ENCODE measurements around the gene SCLY.

DNA sequence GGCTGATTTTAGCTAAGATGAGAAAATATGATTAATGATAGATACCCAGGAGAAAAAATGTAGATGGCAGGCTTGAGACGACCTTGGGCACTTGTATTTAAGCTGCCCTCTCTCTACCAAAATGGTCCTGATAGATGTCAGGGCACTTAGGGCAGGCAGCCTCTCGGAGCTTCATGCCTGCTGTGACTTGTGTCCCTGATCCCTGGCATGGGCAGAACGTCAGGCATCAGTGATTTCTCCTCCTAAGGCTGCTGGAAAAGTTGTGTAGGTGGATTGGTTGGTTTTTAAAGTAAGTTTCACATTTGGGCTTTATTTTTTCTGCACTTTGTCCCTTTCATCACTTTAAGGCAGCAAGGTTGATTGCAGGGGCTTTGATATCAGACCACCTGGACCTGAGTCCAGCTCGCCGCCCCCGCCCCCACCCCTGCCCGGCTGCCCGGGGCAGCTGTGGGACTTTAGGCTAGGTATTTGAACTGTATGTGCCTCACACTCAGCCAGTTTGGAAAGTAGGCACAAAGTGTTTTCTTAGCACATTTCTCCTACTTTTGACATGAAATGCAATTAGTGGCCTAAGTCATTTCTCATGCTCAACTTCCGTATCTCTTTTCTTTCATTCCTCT lies 35.0 kb upstream of the SCLY start:
- TF ChIP-seq NRF1 (IDR thresholded peaks at IDR 0.05; ENCODE audit: low read depth, low read length) (no peak), RAD21 (IDR thresholded peaks at IDR 0.05; ENCODE audit: low read length) (no peak), EP300 (IDR thresholded peaks at IDR 0.05; ENCODE audit: borderline replicate concordance in 1 of 2, low read depth in 1 of 2, low read length in 1 of 2) (no peak), RXRA (IDR thresholded peaks at IDR 0.05; ENCODE audit: borderline replicate concordance, low read depth) (no peak), JUND (IDR thresholded peaks at IDR 0.05) (no peak), FOSL2 (IDR thresholded peaks at IDR 0.05; ENCODE audit: borderline replicate concordance, low read depth) (no peak), POLR2AphosphoS5 (IDR thresholded peaks at IDR 0.05; ENCODE audit: low read depth, low read length) (no peak), GABPA (IDR thresholded peaks at IDR 0.05; ENCODE audit: low read depth) (no peak), NFIC (IDR thresholded peaks at IDR 0.05; ENCODE audit: borderline replicate concordance) (no peak), PBX3 (IDR thresholded peaks at IDR 0.05) (no peak), TCF12 (IDR thresholded peaks at IDR 0.05) (no peak), SMC3 (IDR thresholded peaks at IDR 0.05; ENCODE audit: low read depth, low read length) (no peak)
- TF ChIP-seq, protein P1, sequence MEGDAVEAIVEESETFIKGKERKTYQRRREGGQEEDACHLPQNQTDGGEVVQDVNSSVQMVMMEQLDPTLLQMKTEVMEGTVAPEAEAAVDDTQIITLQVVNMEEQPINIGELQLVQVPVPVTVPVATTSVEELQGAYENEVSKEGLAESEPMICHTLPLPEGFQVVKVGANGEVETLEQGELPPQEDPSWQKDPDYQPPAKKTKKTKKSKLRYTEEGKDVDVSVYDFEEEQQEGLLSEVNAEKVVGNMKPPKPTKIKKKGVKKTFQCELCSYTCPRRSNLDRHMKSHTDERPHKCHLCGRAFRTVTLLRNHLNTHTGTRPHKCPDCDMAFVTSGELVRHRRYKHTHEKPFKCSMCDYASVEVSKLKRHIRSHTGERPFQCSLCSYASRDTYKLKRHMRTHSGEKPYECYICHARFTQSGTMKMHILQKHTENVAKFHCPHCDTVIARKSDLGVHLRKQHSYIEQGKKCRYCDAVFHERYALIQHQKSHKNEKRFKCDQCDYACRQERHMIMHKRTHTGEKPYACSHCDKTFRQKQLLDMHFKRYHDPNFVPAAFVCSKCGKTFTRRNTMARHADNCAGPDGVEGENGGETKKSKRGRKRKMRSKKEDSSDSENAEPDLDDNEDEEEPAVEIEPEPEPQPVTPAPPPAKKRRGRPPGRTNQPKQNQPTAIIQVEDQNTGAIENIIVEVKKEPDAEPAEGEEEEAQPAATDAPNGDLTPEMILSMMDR (IDR thresholded peaks at IDR 0.05) = no peak
- TF ChIP-seq, protein P2, sequence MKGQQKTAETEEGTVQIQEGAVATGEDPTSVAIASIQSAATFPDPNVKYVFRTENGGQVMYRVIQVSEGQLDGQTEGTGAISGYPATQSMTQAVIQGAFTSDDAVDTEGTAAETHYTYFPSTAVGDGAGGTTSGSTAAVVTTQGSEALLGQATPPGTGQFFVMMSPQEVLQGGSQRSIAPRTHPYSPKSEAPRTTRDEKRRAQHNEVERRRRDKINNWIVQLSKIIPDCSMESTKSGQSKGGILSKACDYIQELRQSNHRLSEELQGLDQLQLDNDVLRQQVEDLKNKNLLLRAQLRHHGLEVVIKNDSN (IDR thresholded peaks at IDR 0.05; ENCODE audit: borderline replicate concordance, low read depth) = no peak

Data from SK-N-SH (cell line).